ENCODE measurements around the gene ST7.

Gene ST7

GRCh38 chr7:117134411-117134810 is 181.1 kb downstream of the ST7 start:
- DNase-seq (ENCODE audit: low spot score): no peak
- in situ Hi-C loops (cut with MboI; ENCODE audit: low sequenced_read_pairs, unreplicated experiment): no loop called here
- TF ChIP-seq CTCF (IDR thresholded peaks at IDR 0.05; ENCODE audit: borderline replicate concordance, control extremely low read depth, extremely low read depth, insufficient read depth, missing control alignments): no peak

GRCh38 chr7:117134889-117135552 is 181.7 kb downstream of the ST7 start:
- DNase-seq (ENCODE audit: low spot score): no peak
- in situ Hi-C loops (cut with MboI; ENCODE audit: low sequenced_read_pairs, unreplicated experiment): no loop called here
- TF ChIP-seq CTCF (IDR thresholded peaks at IDR 0.05; ENCODE audit: borderline replicate concordance, control extremely low read depth, extremely low read depth, insufficient read depth, missing control alignments): no peak

- in situ Hi-C loops (cut with MboI; ENCODE audit: low sequenced_read_pairs, unreplicated experiment): no loop called here
These were observed 182.2 kb downstream of the ST7 start for GRCh38 chr7:117135553-117135891.

GRCh38 chr7:117137868-117138267 is 184.6 kb downstream of the ST7 start:
- in situ Hi-C loops (cut with MboI; ENCODE audit: low sequenced_read_pairs, unreplicated experiment): no loop called here
- TF ChIP-seq CTCF (IDR thresholded peaks at IDR 0.05; ENCODE audit: borderline replicate concordance, control extremely low read depth, extremely low read depth, insufficient read depth, missing control alignments): no peak
- no peak for DNase-seq (ENCODE audit: low spot score)

More at GRCh38 chr7:117135553-117135891, 182.2 kb downstream of the ST7 start:
- no peak for TF ChIP-seq CTCF (IDR thresholded peaks at IDR 0.05; ENCODE audit: borderline replicate concordance, control extremely low read depth, extremely low read depth, insufficient read depth, missing control alignments)
- no peak for DNase-seq (ENCODE audit: low spot score)

- DNase-seq (ENCODE audit: low spot score): no peak
- no peak for TF ChIP-seq CTCF (IDR thresholded peaks at IDR 0.05; ENCODE audit: borderline replicate concordance, control extremely low read depth, extremely low read depth, insufficient read depth, missing control alignments)
- in situ Hi-C loops (cut with MboI; ENCODE audit: low sequenced_read_pairs, unreplicated experiment): no loop called here
These were observed 185.2 kb downstream of the ST7 start for GRCh38 chr7:117138495-117138894.

GRCh38 chr7:117138981-117139380 is 185.7 kb downstream of the ST7 start:
- in situ Hi-C loops (cut with MboI; ENCODE audit: low sequenced_read_pairs, unreplicated experiment): no loop called here
- DNase-seq (ENCODE audit: low spot score): no peak

More at GRCh38 chr7:117138981-117139380, 185.7 kb downstream of the ST7 start:
- no peak for TF ChIP-seq CTCF (IDR thresholded peaks at IDR 0.05; ENCODE audit: borderline replicate concordance, control extremely low read depth, extremely low read depth, insufficient read depth, missing control alignments)
